DND-41 (cell line): ENCODE results near the gene HYAL1.

Source experiments
- EZH2 ChIP-seq: IDR thresholded peaks from 3 replicates; pipeline ENCODE4 v1.6.1; 2012; ENCODE audit warnings: borderline replicate concordance, low read depth, mild to moderate bottlenecking, moderate library complexity, low read length, inconsistent platforms; ENCODE audit not compliant: severe bottlenecking
- TF ChIP-seq, protein P1 (sequence below): IDR thresholded peaks from 2 replicates; pipeline ENCODE4 v1.5.1; 2012; ENCODE audit warnings: borderline replicate concordance, low read length, moderate library complexity, mild to moderate bottlenecking; ENCODE audit not compliant: poor library complexity, severe bottlenecking; ENCODE audit errors: extremely low read depth

DNA sequence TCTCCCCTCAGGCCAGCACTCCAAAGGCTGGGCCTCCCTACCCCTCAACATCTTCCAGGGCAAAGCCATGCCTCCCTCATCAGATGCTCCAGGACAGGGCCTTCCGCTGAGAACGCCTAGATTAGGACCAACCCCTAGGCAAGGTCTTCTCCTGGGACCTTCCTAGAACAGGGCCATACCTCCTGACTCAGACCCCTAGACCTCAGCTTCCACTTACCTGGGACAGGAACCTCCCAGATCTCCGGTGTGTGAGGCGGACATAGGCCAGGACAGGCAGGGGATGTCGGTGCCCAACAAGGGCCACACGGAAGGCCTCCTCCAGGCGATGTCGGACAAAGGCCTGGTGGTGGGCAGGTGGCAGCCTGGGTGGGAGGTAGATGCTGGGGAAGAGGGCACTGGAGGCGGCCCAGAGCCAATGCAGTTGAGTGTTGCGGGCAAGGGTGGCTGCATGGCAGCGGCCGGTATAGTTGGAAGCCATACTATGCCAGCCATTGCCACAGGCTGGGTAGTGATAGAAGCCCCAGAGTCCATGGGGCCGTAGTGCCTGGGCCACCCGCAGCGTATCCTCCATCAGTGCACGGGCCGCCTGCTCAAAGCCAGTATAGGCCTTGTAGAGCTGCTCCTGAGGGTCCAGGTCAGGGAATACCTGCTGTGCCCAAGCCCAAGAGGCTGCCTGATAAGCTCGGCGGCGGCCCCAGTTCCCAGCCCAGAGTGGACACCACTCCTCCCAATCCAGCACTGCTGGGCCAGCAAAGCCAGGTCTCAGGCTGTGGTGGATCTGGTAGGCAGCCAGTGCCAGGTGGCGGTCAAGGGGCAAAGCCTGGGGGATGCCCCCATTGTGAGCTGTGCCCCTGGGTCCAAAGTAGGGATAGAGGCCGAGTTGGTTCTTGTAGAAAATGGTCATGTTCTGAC is 8.6 kb downstream of the HYAL1 start:
- TF ChIP-seq EZH2 = no peak
- TF ChIP-seq, protein P1, sequence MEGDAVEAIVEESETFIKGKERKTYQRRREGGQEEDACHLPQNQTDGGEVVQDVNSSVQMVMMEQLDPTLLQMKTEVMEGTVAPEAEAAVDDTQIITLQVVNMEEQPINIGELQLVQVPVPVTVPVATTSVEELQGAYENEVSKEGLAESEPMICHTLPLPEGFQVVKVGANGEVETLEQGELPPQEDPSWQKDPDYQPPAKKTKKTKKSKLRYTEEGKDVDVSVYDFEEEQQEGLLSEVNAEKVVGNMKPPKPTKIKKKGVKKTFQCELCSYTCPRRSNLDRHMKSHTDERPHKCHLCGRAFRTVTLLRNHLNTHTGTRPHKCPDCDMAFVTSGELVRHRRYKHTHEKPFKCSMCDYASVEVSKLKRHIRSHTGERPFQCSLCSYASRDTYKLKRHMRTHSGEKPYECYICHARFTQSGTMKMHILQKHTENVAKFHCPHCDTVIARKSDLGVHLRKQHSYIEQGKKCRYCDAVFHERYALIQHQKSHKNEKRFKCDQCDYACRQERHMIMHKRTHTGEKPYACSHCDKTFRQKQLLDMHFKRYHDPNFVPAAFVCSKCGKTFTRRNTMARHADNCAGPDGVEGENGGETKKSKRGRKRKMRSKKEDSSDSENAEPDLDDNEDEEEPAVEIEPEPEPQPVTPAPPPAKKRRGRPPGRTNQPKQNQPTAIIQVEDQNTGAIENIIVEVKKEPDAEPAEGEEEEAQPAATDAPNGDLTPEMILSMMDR = no peak
